OCI-LY3 (cell line): Measurements from ENCODE around the gene MVK.

Source experiments
- EZH2phosphoT487 ChIP-seq: fragments of 200-600 bp; shearing (Covaris generic); IDR thresholded peaks from 2 replicates; pipeline ENCODE4 v1.6.1; 2018; ENCODE audit warnings: antibody characterized with exemption, mixed run types, low read depth
- TF ChIP-seq, protein P1 (sequence below): fragments of 200-600, 300-600 bp; sonication (generic); IDR thresholded peaks from 2 replicates; pipeline ENCODE4 v1.5.1; 2014; ENCODE audit warnings: antibody characterized with exemption, low read length, low read depth

DNA sequence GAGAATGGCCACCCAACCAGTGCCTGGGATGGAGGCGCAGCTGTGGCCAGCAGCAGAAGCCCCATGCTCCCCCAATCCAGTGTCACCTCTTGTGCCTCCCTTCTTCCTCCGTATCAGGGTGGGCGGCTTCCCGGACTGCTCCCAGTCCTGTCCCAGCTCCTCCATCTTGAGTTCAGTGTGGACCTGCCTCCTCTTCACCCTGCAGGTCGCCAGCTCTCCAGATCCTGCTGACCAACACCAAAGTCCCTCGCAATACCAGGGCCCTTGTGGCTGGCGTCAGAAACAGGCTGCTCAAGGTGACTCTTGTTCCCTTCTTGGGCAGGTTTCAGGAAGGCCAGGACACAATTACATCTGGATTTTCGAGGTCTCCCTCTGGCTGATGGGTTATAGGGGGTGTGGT lies 17.0 kb downstream of the MVK start:
- TF ChIP-seq, protein P1, sequence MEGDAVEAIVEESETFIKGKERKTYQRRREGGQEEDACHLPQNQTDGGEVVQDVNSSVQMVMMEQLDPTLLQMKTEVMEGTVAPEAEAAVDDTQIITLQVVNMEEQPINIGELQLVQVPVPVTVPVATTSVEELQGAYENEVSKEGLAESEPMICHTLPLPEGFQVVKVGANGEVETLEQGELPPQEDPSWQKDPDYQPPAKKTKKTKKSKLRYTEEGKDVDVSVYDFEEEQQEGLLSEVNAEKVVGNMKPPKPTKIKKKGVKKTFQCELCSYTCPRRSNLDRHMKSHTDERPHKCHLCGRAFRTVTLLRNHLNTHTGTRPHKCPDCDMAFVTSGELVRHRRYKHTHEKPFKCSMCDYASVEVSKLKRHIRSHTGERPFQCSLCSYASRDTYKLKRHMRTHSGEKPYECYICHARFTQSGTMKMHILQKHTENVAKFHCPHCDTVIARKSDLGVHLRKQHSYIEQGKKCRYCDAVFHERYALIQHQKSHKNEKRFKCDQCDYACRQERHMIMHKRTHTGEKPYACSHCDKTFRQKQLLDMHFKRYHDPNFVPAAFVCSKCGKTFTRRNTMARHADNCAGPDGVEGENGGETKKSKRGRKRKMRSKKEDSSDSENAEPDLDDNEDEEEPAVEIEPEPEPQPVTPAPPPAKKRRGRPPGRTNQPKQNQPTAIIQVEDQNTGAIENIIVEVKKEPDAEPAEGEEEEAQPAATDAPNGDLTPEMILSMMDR: no peak
- TF ChIP-seq EZH2phosphoT487: no peak
